ENCODE measurements around the gene ZCCHC7.
"Not testable (repeated sequence)": the region's sequence is repeated elsewhere in the genome, so short reads cannot be mapped to it uniquely, and the experiment has no call there.

ZCCHC7 gene

GRCh38 chr9:37119907-37120842 is at the start of gene ZCCHC7:
Gene ZCCHC7, plus strand, starts transcription at chr9:37120574.
- peak; percentile 59 to 99 (median 95) for DNase-seq

- not testable (repeated sequence) for DNase-seq
These were observed 45.6 kb upstream of the ZCCHC7 start for GRCh38 chr9:37074790-37075189.

GRCh38 chr9:37079370-37080164 is 40.8 kb upstream of the ZCCHC7 start:
- DNase-seq = peak; percentile 49 to 97 (median 91)

GRCh38 chr9:37080165-37080628 is 40.2 kb upstream of the ZCCHC7 start:
- peak in 19 of 56 donors; percentile 4 to 58 (median 39) for DNase-seq

GRCh38 chr9:37081507-37081906 is 38.9 kb upstream of the ZCCHC7 start:
- not testable (repeated sequence) for DNase-seq

GRCh38 chr9:37082214-37082765 is 38.1 kb upstream of the ZCCHC7 start:
- DNase-seq = no peak

GRCh38 chr9:37083654-37084053 is 36.7 kb upstream of the ZCCHC7 start:
- no peak for DNase-seq

GRCh38 chr9:37085233-37085632 is 35.1 kb upstream of the ZCCHC7 start:
- DNase-seq = no peak

GRCh38 chr9:37092714-37093295 is 27.6 kb upstream of the ZCCHC7 start:
- not testable (repeated sequence) for DNase-seq

- DNase-seq = no peak
These were observed 25.6 kb upstream of the ZCCHC7 start for GRCh38 chr9:37094751-37095150.

- DNase-seq = no peak
These were observed 23.7 kb upstream of the ZCCHC7 start for GRCh38 chr9:37096628-37097027.

GRCh38 chr9:37097294-37097693 is 23.1 kb upstream of the ZCCHC7 start:
- DNase-seq = no peak

GRCh38 chr9:37100327-37100726 is 20.0 kb upstream of the ZCCHC7 start:
- DNase-seq = no peak

- no peak for DNase-seq
These were observed 19.6 kb upstream of the ZCCHC7 start for GRCh38 chr9:37100741-37101140.

- no peak for DNase-seq
These were observed 17.9 kb upstream of the ZCCHC7 start for GRCh38 chr9:37102486-37102885.

GRCh38 chr9:37104183-37104889 is 16.0 kb upstream of the ZCCHC7 start:
- DNase-seq = no peak

GRCh38 chr9:37105234-37105633 is 15.1 kb upstream of the ZCCHC7 start:
- DNase-seq = no peak

- no peak for DNase-seq
These were observed 12.7 kb upstream of the ZCCHC7 start for GRCh38 chr9:37107701-37108100.

GRCh38 chr9:37114442-37114841 is 5.9 kb upstream of the ZCCHC7 start:
- DNase-seq = not testable (repeated sequence)

GRCh38 chr9:37117956-37118355 is 2.4 kb upstream of the ZCCHC7 start:
- no peak for DNase-seq

- DNase-seq = no peak
These were observed 1.0 kb upstream of the ZCCHC7 start for GRCh38 chr9:37119360-37119759.
